ENCODE data around the gene PURA.

DNA sequence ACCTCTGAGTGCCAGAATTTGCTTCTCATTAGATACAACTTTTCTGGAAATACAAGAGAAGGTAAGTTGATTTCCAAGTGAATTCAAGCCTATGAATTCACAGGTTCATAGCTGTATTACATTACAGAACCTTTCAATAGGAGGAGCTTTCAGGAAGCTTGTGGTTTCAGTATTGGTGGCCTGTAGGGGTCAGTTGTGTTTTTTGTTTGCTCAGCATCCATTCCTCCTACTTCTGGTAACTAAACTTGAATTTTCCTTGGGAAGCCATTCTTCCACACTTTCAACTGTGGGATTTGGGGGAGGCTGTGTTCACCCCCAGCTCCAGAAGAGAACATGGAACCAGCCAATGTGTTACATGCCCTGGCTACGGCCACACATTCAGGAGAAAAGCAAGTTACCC lies 55.5 kb downstream of the PURA start:
- TF ChIP-seq SRSF9 (IDR thresholded peaks at IDR 0.05; ENCODE audit: borderline replicate concordance, insufficient read depth, low read depth, low read length, poor library complexity, severe bottlenecking): no peak
- no peak for TF ChIP-seq NR2C2 (CRISPR knock-in tag; IDR thresholded peaks at IDR 0.05; ENCODE audit: borderline replicate concordance)
- TF ChIP-seq, protein P1, sequence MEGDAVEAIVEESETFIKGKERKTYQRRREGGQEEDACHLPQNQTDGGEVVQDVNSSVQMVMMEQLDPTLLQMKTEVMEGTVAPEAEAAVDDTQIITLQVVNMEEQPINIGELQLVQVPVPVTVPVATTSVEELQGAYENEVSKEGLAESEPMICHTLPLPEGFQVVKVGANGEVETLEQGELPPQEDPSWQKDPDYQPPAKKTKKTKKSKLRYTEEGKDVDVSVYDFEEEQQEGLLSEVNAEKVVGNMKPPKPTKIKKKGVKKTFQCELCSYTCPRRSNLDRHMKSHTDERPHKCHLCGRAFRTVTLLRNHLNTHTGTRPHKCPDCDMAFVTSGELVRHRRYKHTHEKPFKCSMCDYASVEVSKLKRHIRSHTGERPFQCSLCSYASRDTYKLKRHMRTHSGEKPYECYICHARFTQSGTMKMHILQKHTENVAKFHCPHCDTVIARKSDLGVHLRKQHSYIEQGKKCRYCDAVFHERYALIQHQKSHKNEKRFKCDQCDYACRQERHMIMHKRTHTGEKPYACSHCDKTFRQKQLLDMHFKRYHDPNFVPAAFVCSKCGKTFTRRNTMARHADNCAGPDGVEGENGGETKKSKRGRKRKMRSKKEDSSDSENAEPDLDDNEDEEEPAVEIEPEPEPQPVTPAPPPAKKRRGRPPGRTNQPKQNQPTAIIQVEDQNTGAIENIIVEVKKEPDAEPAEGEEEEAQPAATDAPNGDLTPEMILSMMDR (CRISPR knock-in tag; IDR thresholded peaks at IDR 0.05): peak; percentile 50
- TF ChIP-seq RAD21 (CRISPR knock-in tag; IDR thresholded peaks at IDR 0.05): no peak
- no peak for TF ChIP-seq DRAP1 (CRISPR knock-in tag; IDR thresholded peaks at IDR 0.05)
- TF ChIP-seq ZNF496 (CRISPR knock-in tag; IDR thresholded peaks at IDR 0.05; ENCODE audit: insufficient replicate concordance): no peak
- TF ChIP-seq KDM5A (IDR thresholded peaks at IDR 0.05; ENCODE audit: borderline replicate concordance, low read length): no peak
- no peak for TF ChIP-seq NFE2 (CRISPR knock-in tag; IDR thresholded peaks at IDR 0.05)
- TF ChIP-seq FOXM1 (CRISPR knock-in tag; IDR thresholded peaks at IDR 0.05): no peak
- no peak for TF ChIP-seq ZSCAN30 (CRISPR knock-in tag; IDR thresholded peaks at IDR 0.05)
- TF ChIP-seq, protein P2, sequence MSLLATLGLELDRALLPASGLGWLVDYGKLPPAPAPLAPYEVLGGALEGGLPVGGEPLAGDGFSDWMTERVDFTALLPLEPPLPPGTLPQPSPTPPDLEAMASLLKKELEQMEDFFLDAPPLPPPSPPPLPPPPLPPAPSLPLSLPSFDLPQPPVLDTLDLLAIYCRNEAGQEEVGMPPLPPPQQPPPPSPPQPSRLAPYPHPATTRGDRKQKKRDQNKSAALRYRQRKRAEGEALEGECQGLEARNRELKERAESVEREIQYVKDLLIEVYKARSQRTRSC (CRISPR knock-in tag; IDR thresholded peaks at IDR 0.05; ENCODE audit: low read depth): no peak
